SK-N-SH treated with all-trans-retinoic acid at 6 μM for 48 hours (cell line): ENCODE measurements around the gene CDHR5.

Experiments used
- ATAC-seq: fragments of 200-7000 bp; cut with Tn5 transposase; 3 replicates; pipeline ENCODE4 v1.9.1; 2020; ENCODE audit warnings: mild to moderate bottlenecking, moderate library complexity
- ARNTL ChIP-seq: fragments of 450-650 bp; formaldehyde crosslinking; IDR thresholded peaks from 2 replicates; pipeline ENCODE4 v1.5.0; 2020; ENCODE audit warnings: low read depth, mild to moderate bottlenecking, moderate library complexity, borderline replicate concordance
- BACH2 ChIP-seq: fragments of 250-450 bp; sonication (Bioruptor Pico); IDR thresholded peaks from 2 replicates; pipeline ENCODE4 v1.9.0; 2021; ENCODE audit warnings: mild to moderate bottlenecking, borderline replicate concordance
- CREB5 ChIP-seq: fragments of 250-450 bp; sonication (Bioruptor Pico); IDR thresholded peaks from 2 replicates; pipeline ENCODE4 v1.5.1; 2020; ENCODE audit warnings: low read depth, mild to moderate bottlenecking, moderate library complexity
- CSDC2 ChIP-seq: fragments of 250-450 bp; sonication (Bioruptor Pico); IDR thresholded peaks from 2 replicates; pipeline ENCODE4 v1.5.0; 2020; ENCODE audit warnings: mild to moderate bottlenecking, moderate library complexity
- CSRNP3 ChIP-seq: fragments of 250-450 bp; sonication (Bioruptor Pico); IDR thresholded peaks from 2 replicates; pipeline ENCODE4 v1.5.1; 2021; ENCODE audit warnings: mild to moderate bottlenecking, moderate library complexity
- ESRRG ChIP-seq: fragments of 250-450 bp; sonication (Bioruptor Pico); IDR thresholded peaks from 2 replicates; pipeline ENCODE4 v1.6.1; 2021; ENCODE audit warnings: mild to moderate bottlenecking
- GLIS3 ChIP-seq: fragments of 250-450 bp; sonication (Bioruptor Pico); IDR thresholded peaks from 2 replicates; pipeline ENCODE4 v1.5.0; 2020; ENCODE audit warnings: mild to moderate bottlenecking, moderate library complexity
- ISL1 ChIP-seq: fragments of 250-450 bp; sonication (Bioruptor Pico); IDR thresholded peaks from 2 replicates; pipeline ENCODE4 v2.1.2; 2022; ENCODE audit warnings: mild to moderate bottlenecking, moderate library complexity
- OSR1 ChIP-seq: fragments of 250-450 bp; sonication (Bioruptor Pico); IDR thresholded peaks from 2 replicates; pipeline ENCODE4 v1.8.0; 2022; ENCODE audit warnings: moderate library complexity, mild to moderate bottlenecking, inconsistent platforms
- PATZ1 ChIP-seq: fragments of 250-450 bp; sonication (Bioruptor Pico); IDR thresholded peaks from 2 replicates; pipeline ENCODE4 v1.8.0; 2020; ENCODE audit warnings: mild to moderate bottlenecking, moderate library complexity, borderline replicate concordance
- POU6F1 ChIP-seq: fragments of 250-450 bp; sonication (Bioruptor Pico); IDR thresholded peaks from 2 replicates; pipeline ENCODE4 v1.8.0; 2021; ENCODE audit warnings: low read depth, mild to moderate bottlenecking, moderate library complexity, borderline replicate concordance
- RARB ChIP-seq: fragments of 250-450 bp; sonication (Bioruptor Pico); IDR thresholded peaks from 2 replicates; pipeline ENCODE4 v1.8.0; 2021; ENCODE audit warnings: mild to moderate bottlenecking, moderate library complexity
- TCF4 ChIP-seq: fragments of 250-450 bp; sonication (Bioruptor Pico); IDR thresholded peaks from 2 replicates; pipeline ENCODE4 v1.8.0; 2021; ENCODE audit warnings: mild to moderate bottlenecking, moderate library complexity, borderline replicate concordance
- TOX ChIP-seq: fragments of 250-450 bp; sonication (Bioruptor Pico); IDR thresholded peaks from 2 replicates; pipeline ENCODE4 v1.8.0; 2021; ENCODE audit warnings: mild to moderate bottlenecking, moderate library complexity, borderline replicate concordance
- TSHZ2 ChIP-seq: fragments of 250-450 bp; sonication (Bioruptor Pico); IDR thresholded peaks from 2 replicates; pipeline ENCODE4 v1.5.0; 2020; ENCODE audit warnings: mild to moderate bottlenecking, moderate library complexity
- ZC3H10 ChIP-seq: fragments of 250-450 bp; sonication (Bioruptor Pico); IDR thresholded peaks from 2 replicates; pipeline ENCODE4 v1.5.1; 2021; ENCODE audit warnings: mild to moderate bottlenecking, moderate library complexity
- ZFP3 ChIP-seq: fragments of 250-450 bp; sonication (Bioruptor Pico); IDR thresholded peaks from 2 replicates; pipeline ENCODE4 v1.5.0; 2020; ENCODE audit warnings: mild to moderate bottlenecking, moderate library complexity
- ZNF565 ChIP-seq: fragments of 450-650 bp; formaldehyde crosslinking; conservative IDR thresholded peaks from 2 replicates; pipeline ENCODE4 v1.5.0; 2020; ENCODE audit warnings: low read depth, mild to moderate bottlenecking, moderate library complexity
- ZNF70 ChIP-seq: fragments of 450-650 bp; formaldehyde crosslinking; IDR thresholded peaks from 2 replicates; pipeline ENCODE4 v1.5.0; 2020; ENCODE audit warnings: mild to moderate bottlenecking, moderate library complexity
- ZNF8 ChIP-seq: fragments of 450-650 bp; formaldehyde crosslinking; IDR thresholded peaks from 2 replicates; pipeline ENCODE4 v1.5.0; 2020; ENCODE audit warnings: mild to moderate bottlenecking, moderate library complexity

CDHR5 gene

GRCh38 chr11:630871-631270 lies 6.1 kb upstream of the CDHR5 start:
- TF ChIP-seq ZNF8 (CRISPR knock-in tag) = no peak
- TF ChIP-seq ZC3H10 (CRISPR knock-in tag) = no peak
- TF ChIP-seq ISL1 (CRISPR knock-in tag) = no peak
- TF ChIP-seq ESRRG (CRISPR knock-in tag) = no peak
- TF ChIP-seq ZFP3 (CRISPR knock-in tag) = no peak
- TF ChIP-seq ARNTL (CRISPR knock-in tag) = no peak
- TF ChIP-seq BACH2 (CRISPR knock-in tag) = no peak
- TF ChIP-seq TOX = no peak
- TF ChIP-seq CSDC2 = no peak
- no peak for TF ChIP-seq PATZ1
- TF ChIP-seq TCF4 (CRISPR knock-in tag) = no peak
- no peak for TF ChIP-seq GLIS3 (CRISPR knock-in tag)
- ATAC-seq = no peak

GRCh38 chr11:629237-629583 lies 4.5 kb upstream of the CDHR5 start:
- TF ChIP-seq POU6F1 (CRISPR knock-in tag) (no peak), GLIS3 (CRISPR knock-in tag) (no peak), ESRRG (CRISPR knock-in tag) (no peak), CSRNP3 (CRISPR knock-in tag) (no peak), ZNF8 (CRISPR knock-in tag) (no peak), BACH2 (CRISPR knock-in tag) (no peak), ZNF565 (CRISPR knock-in tag) (no peak), ISL1 (CRISPR knock-in tag) (no peak), ZNF70 (CRISPR knock-in tag) (no peak), OSR1 (CRISPR knock-in tag) (no peak), RARB (CRISPR knock-in tag) (no peak), CSDC2 (no peak), TSHZ2 (CRISPR knock-in tag) (no peak), CREB5 (CRISPR knock-in tag) (no peak), ZC3H10 (CRISPR knock-in tag) (no peak)
- TF ChIP-seq, all 23 proteins: peak for 0
- no peak for ATAC-seq

- TF ChIP-seq ZNF70 (CRISPR knock-in tag) = no peak
- no peak for TF ChIP-seq CSDC2
- TF ChIP-seq OSR1 (CRISPR knock-in tag) = no peak
- TF ChIP-seq ESRRG (CRISPR knock-in tag) = no peak
- no peak for TF ChIP-seq ZFP3 (CRISPR knock-in tag)
- TF ChIP-seq ARNTL (CRISPR knock-in tag) = no peak
- TF ChIP-seq CREB5 (CRISPR knock-in tag) = no peak
- no peak for TF ChIP-seq TOX
- no peak for TF ChIP-seq ZNF8 (CRISPR knock-in tag)
- TF ChIP-seq CSRNP3 (CRISPR knock-in tag) = no peak
- TF ChIP-seq BACH2 (CRISPR knock-in tag) = no peak
- TF ChIP-seq RARB (CRISPR knock-in tag) = no peak
- TF ChIP-seq TCF4 (CRISPR knock-in tag) = no peak
- no peak for TF ChIP-seq ZNF565 (CRISPR knock-in tag)
- TF ChIP-seq, all 23 proteins: peak for 0
- no peak; the same call in 2 of the 3 replicates for ATAC-seq
These were observed 3.3 kb upstream of the CDHR5 start for GRCh38 chr11:628056-628455.
